NCI-H2029 (cell line): ENCODE measurements around the gene DCP1B.
A peak's percentile ranks its signal among the peaks of the same experiment; 100 is the strongest.
"Not testable (repeated sequence)": the region's sequence is repeated elsewhere in the genome, so short reads cannot be mapped to it uniquely, and the experiment has no call there.

ENCODE experiments used
- DNase-seq: peaks from one replicate; lab custom pipeline; 2025; lab: John Stamatoyannopoulos, UW

DCP1B gene

DNA sequence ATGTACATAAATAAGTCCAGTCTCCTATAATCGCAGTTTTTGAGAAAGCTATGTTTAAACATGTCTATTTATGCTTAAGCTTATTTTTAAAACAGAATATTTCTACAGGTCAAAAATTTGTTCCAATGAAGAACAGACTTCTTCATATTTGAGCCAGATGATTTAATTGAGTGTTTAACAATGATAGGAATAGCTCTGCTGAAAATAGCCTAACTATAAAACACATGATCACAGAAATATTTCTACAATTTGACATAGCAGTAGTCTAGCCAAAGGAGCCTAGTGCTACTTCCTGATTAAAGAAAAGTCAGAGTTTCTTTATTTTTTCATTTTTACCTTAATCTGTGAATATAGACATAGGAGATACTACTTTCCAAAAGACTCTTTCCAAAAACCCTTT, 29.4 kb downstream of the DCP1B start:
- DNase-seq = no peak

DNA sequence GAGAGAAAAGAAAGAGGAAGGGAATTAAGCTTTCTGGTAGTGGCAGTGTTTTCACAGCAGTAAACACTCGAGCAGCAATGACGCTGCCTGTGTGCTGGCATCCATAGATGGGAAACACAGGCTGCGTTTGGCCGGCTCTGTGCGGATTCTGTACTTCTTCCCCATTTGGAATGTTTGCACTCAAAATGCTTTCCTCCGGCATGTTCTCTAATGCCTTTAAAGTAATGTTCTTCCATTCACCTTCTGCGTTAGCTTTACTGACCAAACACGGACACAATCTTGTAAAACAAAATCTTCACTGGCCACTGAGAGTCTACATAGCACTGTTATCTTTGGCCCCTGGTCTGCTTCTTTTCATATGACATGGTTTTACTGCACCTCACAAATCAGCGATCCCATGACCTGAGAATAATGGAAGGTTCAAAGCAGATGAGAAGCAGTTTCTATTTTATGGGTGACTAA, 31.4 kb downstream of the DCP1B start:
- DNase-seq = no peak

DNA sequence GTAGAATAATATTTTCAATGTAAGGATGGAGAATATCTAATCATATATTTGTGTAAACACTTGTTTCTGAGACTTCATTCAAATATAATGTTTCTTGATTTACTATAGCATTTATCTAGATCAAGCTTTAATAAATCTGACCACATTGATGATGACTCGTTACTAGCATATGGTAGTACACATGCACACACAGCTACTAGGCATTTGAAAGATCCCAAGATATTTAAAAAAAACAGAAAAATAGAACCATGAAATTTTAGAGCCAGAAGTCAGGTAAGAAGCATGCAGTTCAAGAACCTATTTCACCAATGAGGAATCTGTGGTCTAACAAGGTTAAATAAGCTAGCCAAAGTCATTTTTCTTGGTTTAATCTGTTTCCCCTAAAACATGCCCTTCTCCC, 32.0 kb downstream of the DCP1B start:
- no peak for DNase-seq

DNA sequence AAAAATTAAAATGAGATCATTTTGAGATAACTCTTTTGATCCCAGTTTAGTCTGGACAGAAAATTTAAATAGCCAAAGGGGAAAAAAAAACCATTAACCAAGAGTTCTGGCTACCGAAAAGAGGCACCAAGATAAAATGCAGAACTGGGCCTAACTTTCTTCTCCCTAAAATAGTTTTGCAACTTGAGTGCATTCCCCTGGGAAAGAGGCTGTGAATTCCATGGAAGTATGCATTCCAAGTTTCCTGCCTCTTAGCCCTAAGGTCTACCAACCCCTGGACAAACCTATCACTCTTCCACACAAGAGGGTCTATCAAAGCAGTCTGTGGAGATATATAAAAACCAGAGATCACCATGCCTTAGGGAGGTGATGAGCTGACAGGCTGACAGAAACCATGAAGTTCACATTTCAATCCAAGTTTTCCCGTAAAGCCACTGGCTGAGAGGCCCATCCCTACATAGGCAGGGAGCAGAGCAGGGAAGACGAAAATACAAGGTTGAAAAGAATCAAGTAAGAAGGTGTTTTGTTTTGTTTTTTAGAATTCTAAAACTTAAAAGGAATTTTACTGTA, 33.8 kb downstream of the DCP1B start:
- no peak for DNase-seq

DNA sequence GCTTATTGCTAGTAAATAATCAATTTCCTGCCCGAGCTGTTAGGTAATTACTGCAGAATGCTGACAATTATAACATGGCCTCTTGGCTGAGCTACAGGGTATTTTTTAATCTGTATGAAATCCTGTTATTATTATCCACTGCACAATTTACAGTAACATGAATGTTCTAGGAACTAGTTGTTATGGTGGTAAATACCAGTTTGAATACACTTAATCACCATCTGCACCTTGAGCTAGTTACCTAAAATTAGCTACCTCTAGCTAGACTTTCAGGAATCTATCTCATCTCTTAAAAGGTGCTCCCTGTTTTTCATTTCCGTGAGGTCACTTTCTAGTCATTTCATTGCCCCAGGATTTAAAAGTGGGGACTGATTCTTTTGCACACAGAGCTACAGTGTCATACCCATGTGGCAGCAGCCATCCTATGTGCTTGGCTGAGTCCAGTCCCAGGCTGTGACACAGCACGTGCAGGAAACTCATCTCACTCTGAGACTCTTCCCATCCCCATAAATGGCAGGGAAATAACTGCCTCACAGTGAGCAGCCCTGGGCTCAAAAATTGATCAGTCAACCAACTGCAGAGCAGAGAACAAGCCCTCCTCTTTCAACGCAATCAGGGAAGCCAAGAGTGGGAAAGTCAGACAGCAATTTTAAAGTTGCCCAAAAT, 37.6 kb downstream of the DCP1B start:
- DNase-seq = no peak

DNA sequence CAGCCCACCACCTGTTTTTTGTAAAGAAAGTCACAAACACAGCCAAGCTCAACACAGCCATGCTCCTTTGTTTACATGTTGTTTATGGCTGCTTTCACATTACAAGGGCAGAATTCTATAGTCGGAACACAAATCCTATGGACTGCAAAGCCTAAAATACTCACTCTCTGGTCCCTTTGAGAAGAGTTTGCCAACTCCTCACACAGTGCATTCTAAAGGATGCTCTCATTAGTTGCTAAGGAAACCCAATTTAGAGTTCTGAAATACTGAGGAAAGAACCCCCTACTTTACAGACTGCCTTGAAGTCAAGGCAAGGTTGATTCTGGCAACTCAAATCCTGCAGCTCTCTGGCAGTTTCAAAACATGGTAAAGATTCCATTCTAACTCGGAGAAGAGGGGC, 38.3 kb downstream of the DCP1B start:
- DNase-seq = no peak

DNA sequence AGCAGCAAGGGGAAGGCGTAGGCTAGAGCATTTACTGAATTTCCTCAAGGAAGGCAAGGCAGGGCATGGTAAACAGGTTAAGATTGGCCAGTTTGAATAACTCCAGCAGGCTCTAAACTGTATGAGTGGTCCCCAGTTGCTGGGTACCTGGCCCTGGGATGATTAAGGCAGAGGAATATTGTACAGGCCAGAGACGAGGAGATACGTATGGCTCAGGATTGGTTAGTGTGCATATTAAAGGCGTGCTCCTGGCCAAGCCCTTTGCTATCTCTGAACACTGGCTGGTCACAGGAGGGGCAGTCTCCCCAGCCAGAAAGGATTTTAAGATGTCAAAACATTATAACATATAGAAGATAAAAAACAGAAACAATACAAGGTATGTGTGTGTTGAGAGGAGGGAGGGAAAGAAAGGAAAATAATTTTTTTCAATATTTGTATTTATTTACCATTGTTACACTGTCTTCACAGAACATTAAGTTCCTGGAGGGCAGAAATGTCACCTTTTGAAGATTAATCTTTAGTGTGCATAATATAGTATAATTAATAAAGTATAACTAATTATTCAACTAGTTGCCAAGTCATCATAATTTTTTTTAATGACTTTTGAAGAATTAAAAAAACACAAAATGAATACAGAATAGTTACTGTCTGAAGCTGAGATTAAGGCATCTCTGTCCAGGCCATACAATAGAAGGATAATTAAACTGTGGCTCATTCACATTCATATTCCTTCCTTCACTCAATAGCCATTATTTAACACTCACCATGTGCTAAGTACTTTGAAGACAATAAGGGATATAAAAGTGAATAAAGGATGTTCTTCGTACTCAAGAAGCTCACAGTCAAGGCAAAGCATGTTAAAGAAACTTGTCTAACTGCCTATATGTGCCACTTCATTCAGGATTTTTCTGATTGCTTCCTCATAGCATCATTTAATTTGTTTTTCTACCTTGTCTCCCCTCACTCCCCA, 41.9 kb downstream of the DCP1B start:
- DNase-seq = no peak

DNA sequence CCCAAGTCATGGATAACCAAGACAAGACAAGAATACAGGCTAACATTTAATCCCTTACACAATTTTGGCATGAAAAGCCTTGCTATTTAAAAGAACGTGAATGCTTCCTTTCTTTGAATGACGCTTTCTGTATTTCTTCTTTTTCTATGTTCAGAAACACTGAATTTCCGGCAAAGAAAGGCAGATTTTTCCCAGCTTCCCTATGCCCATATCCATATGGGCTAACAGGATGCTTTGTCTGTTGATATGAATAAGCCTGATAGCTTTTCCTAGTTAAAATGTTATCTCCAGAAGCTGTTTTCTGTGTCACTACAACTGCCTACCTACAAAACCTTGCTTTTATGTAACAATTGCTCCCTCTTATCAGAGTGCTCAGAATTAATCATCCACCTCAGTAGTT, 47.5 kb downstream of the DCP1B start:
- no peak for DNase-seq

DNA sequence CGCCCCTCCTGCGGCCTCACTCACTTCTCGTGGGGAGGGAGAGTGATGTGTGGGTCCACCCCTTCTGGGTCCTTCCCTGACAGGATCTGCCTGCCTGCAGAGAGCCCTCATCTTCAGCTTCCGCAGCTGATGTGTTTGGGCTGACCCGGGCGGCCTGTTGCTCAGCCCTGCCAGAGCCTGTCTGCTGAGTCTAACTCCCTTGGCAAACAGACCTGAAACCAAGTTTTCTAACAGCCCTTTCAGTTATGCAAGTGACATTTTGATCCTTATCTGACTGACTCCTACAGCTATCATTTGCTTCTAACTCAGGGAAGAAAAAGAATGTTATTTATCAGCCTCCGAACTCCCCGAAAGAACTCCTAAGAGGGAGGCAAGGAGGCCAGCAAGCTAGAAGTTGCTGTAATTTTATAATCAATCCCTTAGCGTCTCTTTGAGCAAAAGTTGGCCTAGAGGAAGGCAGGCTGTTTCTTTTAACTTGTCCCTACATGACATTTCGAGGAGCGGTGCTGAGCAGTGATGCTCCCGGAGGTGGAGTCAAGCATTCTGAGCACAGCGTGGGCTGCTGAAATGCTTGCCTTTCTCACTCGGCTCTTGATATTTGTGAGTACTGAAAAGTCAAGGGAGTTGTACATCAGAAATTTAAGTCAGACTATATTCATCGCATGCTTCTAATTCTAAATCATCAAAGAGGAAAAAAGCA, 54.3 kb downstream of the DCP1B start:
- DNase-seq = no peak

DNA sequence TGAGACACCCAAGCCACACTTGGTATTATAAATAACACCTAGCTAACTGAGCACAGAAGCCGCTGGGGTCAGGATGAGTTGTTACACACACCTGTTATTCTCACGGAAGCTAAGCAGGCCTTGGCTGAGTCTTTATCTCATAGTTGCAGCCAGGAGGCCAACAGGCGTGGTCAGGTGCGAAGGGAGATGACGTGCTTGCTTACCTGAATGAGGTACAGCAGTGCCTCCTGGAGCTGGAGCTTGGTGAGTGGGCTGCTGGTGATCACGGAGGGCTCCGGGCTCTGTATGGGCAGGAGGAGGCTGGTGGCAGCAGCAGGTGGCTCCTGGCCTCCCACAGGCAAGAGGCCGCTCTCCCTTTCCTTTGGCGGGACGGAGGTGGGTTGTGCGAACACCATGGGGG, 55.4 kb downstream of the DCP1B start:
- no peak for DNase-seq

DNA sequence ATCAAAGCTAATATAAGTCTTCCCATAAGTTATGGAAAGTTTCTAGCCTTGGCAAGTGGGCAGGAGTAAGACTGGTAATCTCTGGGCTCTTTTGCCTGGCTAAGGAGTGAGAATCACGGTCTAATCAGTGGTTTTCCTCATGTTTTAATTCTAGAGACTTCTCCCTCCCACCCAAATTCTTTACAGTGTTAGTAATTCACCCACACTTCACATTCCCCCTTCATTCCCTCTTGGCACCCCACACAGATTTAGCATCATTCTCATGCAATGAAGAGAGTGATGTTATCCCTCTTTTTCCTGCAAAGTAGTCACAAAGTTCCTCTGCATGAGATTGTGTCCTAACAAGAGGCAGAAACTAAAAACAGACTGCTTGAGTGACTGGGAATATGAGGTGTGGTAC, 57.2 kb downstream of the DCP1B start:
- DNase-seq = no peak

DNA sequence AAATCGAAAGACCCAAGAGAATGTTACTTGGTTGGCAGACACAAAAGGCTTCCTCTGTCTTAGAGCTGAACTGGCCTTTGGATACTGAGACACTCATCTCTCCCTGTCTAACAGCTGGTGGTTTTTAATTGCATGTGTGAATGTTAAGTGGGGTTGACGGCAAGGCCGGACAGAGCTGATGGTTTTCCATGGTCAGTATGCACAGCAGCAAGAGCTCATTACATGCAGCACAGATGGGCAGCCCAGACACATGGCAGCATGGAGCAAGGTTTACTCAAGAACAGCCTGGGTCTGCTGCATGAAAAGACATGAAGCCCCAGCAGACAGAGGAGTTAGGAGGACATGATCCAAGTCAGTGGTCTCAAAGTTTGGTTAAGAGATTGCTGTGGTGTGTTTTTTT, 58.0 kb downstream of the DCP1B start:
- no peak for DNase-seq

DNA sequence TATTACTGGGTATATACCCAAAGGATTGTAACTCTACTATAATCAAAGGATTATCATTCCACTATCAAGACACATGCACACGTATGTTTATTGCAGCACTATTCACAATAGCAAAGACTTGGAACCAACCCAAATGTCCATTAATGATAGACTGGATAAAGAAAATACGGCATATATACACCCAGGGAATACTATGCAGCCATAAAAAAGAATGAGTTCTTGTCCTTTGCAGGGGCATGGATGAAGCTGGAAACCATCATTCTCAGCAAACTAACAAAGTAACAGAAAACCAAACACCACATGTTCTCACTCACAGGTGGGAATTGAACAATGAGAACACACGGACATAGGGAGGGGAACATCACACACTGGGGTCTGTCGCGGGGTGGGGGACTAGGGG, 58.8 kb downstream of the DCP1B start:
- not testable (repeated sequence) for DNase-seq

DNA sequence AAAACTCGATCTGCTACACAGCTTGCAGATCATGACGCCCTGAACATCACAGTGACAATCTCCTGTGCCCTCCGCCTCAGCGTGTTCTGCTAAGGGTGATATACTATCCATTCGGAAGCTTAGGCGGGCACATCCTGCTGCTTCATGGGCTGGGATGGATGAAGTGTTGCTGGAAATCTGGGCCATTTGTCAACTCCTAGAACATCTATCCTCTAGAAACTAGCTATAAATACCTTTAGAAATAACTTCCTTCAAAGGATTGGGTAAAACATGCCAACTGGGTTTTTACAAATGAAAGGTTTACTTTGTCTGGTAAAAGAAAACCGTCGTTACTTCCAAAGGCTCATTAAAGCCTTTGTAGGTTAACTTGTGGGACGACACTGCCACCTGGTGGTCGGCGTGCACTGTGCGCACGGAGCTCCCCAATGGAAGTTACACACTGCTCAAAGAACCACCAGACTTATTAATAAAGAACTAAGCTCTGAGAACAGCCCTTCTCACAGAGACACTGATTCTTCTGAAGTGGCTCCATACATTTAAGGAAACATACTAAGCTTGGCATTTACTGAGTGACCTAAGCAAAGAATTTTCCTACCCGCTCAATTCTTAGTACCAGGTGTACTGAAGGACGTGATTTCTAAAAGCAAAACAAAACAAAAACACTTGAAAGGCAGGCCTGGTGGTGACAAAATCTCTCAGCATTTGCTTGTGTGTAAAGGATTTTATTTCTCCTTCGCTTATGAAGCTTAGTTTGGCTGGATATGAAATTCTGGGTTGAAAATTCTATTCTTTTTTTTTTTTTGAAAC, 64.3 kb downstream of the DCP1B start:
- peak; percentile 51 for DNase-seq

DNA sequence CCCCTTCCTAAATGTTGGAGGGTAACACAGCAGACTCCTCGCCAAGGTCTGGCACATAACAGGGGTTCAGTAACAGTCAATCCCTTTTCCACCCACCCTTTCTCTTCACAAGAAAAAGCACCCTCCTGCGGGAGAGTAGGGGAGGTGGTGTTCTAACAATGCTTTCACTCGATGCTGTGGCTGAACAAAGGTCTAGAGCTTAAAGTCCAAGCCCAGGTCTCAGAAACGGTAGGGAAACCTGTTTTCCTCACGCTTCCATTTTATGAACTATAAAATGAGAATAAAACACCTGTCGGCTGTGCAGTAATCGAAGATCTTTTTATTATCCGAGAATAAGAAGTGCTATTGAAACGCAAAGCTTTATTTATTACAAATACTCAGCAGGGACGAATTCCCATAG, 64.9 kb downstream of the DCP1B start:
- DNase-seq = no peak

DNA sequence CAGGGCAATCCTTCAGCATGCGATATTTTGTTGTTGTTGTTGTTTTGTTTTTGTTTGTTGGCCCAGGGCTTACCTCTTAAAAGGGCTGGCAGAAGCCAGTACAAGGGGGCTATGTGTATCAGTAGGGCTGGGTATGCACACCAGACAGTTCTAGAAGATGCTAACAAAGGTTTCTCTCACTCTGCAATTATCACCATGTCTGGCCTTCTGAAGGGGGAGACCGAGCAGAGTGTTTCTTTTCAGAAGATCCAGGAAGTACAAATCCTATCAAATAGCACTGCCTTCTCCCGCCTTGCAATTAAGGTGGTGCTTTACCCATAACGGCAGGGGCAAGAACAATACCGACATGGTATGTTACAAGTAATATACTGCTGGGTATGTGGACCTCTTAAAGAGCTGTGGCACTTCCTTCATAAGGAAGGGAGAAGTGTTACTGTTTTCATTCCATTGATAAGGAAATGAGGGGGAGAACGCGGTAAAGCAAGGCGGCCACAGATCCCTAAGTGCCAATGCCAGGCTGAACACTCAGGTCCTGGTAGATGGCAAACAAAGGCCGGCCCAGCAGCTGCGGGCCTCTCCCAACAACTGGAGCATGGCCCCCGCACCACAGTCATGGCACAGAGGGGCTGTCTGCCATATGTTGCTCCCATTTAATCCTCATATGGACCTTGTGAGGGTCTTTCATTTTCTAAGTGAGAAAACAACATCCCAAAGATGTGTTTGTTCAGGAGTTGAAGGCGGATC, 66.6 kb downstream of the DCP1B start:
- DNase-seq = no peak

DNA sequence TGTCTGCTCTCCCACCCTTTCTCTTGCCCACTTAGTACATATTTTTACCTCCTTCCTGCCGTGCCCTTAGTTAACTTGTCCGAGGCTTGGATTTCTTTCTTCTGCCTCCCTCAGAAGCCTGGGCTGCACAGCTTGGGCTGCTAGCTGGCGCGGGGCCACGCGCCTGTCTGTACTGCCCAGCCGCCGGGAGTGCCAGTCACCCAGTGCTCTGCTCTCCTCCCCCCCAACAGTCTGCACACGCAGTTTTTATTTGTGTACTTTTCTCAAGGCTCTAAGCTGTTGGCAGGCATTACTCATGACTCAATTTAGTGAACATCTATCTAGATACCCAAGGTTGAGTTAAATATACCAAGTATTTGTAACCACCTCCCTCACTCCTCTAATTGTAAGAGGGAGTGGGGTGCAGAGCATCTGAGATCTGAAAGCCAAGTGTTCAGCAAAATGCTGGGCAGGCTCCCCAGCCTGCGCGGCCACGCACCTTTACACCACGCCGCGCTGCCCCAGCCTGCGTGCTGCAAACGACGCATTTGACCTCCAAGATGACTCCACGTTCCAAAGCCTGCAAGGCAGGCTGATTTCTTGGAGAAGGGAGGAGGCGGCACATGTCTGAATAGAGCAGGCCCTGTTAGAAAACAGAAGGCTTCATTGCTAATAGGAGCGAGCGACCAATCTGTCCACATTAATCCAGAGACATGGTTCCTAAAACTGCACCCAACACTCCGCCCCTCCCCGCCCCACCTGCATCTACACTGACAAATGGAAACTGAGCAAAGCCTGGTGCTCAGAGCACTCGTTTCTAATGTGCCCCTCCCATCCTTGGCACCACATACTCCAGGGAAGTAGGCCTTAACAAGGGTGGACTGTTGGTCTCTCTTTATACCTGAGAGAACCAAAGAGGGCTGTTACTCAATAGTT, 67.6 kb downstream of the DCP1B start:
- peak; percentile 43 for DNase-seq

DNA sequence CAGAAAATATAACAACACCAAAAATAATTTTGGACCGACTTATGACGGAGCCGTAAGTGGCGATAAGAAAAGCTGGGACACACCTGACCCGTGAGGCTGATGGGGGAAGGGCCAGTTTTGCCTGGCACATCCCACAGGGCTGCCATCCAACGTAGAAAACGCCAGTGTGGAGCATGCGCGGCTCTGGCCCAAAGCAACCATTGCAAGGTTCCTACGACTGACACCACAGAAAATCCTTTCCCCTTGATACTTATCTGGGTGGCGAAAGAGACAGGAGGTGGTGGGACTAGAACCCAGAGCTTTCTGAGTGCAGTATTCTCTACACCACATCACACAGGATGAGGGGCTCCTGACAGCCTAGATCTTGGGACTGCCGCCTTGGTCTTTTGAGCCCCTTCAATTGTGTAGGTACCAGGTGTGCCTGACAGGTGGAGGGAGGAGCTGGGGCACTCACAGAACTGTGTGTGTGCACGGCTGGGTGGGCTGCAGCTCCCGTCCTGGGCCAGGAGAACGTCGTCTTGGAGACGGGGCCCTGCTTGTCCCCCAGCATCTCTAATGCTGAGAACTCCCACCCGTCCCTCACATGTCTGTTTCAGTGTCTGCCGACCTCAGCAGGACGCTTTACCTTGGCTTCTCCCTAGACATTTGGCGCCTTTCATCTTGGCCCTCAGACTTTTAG, 68.4 kb downstream of the DCP1B start:
- no peak for DNase-seq

DNA sequence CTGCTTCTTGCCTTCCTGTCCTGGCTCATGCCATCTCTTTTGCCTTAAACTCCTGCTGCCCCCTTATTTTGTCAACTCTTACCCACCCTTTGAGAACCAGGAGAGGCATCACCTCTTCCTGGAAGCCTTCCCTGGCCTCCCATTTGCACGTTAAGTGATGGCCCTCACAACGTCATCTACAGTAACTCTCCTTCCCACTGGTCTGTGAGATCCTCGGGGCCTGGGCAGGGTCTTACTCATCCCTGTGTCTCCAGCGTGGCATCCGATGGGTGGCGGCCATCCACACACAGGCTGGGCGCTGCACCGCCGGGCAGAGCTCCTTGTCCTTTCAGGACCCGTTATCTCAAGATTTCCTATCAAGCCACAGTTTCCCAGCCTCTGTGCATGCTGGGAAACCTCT, 69.0 kb downstream of the DCP1B start:
- DNase-seq = no peak
